ENCODE results near the gene KIF22. TPM values are rescaled to one million over a fixed set of nuclear protein-coding genes. Genes with fewer than 3 reads are reported as not detected.
A peak's percentile ranks its signal among the peaks of the same experiment; 100 is the strongest.

The KIF22 gene
- total RNA-seq, 2 donors from 2014 or later, result 11.4 to 15.2 TPM

- ATAC-seq (ENCODE audit: insufficient number of reproducible peaks, low FRiP score, low read depth), result no peak
- peak overlapping the region; percentile 97 for H3K4me3 ChIP-seq
Measured at GRCh38 chr16:29820730-29821642, 30.4 kb downstream of the KIF22 start.

GRCh38 chr16:29821643-29822115 is 31.1 kb downstream of the KIF22 start:
- Histone ChIP-seq H3K4me3 (peak overlapping the region; percentile 97), H3K36me3 (no peaks in the 10 kb centered on the region), H3K27ac (peak overlapping the region; percentile 88 to 95), H3K4me1 (ENCODE audit: control insufficient read depth in 1 of 2, low read depth in 2 of 2) (peaks cover 55 to 85% of the 10 kb centered on the region in 2 donors), H3K27me3 (replicated peaks; ENCODE audit: insufficient read depth) (no peaks in the 10 kb centered on the region), H3K9me3 (no peaks in the 10 kb centered on the region)
- no peak for DNase-seq (ENCODE audit: low spot score)
- TF ChIP-seq CTCF (IDR thresholded peaks at IDR 0.05), result no peak
- peak; percentile 56 for ATAC-seq (ENCODE audit: insufficient number of reproducible peaks, low FRiP score, low read depth)

More at GRCh38 chr16:29820730-29821642, 30.4 kb downstream of the KIF22 start:
- Histone ChIP-seq H3K9me3 (no peaks in the 10 kb centered on the region), H3K27me3 (replicated peaks; ENCODE audit: insufficient read depth) (no peaks in the 10 kb centered on the region), H3K4me1 (ENCODE audit: control insufficient read depth in 1 of 2, low read depth in 2 of 2) (peaks cover 53 to 79% of the 10 kb centered on the region in 2 donors), H3K27ac (peak overlapping the region; percentile 88 to 95), H3K36me3 (no peaks in the 10 kb centered on the region)
- TF ChIP-seq CTCF (IDR thresholded peaks at IDR 0.05), result no peak
- no peak for DNase-seq (ENCODE audit: low spot score)

- H3K4me3 ChIP-seq, result peak overlapping the region; percentile 60
- TF ChIP-seq CTCF (IDR thresholded peaks at IDR 0.05), result no peak
- no peaks in the 10 kb centered on the region for H3K27me3 ChIP-seq (replicated peaks; ENCODE audit: insufficient read depth)
- H3K4me1 ChIP-seq (ENCODE audit: control insufficient read depth in 1 of 2, low read depth in 2 of 2), result peaks cover 46 to 66% of the 10 kb centered on the region in 2 donors
- DNase-seq (ENCODE audit: low spot score) (no peak), ATAC-seq (ENCODE audit: insufficient number of reproducible peaks, low FRiP score, low read depth) (peak; percentile 20)
- no peaks in the 10 kb centered on the region for H3K9me3 ChIP-seq
- no peaks in the 10 kb centered on the region for H3K36me3 ChIP-seq
- H3K27ac ChIP-seq, result peak overlapping the region; percentile 75 to 87
Measured at GRCh38 chr16:29824589-29825144, 34.1 kb downstream of the KIF22 start.

- no peak for DNase-seq (ENCODE audit: low spot score)
- Histone ChIP-seq H3K27ac (peak overlapping the region; percentile 75 to 87), H3K4me3 (peak overlapping the region; percentile 60), H3K4me1 (ENCODE audit: control insufficient read depth in 1 of 2, low read depth in 2 of 2) (peaks cover 41 to 60% of the 10 kb centered on the region in 2 donors), H3K27me3 (replicated peaks; ENCODE audit: insufficient read depth) (no peaks in the 10 kb centered on the region), H3K36me3 (peaks cover 2% of the 10 kb centered on the region), H3K9me3 (no peaks in the 10 kb centered on the region)
- no peak for ATAC-seq (ENCODE audit: insufficient number of reproducible peaks, low FRiP score, low read depth)
- TF ChIP-seq CTCF (IDR thresholded peaks at IDR 0.05), result no peak
Measured at GRCh38 chr16:29825145-29826044, 34.8 kb downstream of the KIF22 start.
